GM23338 (cell line): ENCODE results near the gene PKDCC. TPM values are rescaled to one million over a fixed set of nuclear protein-coding genes. Genes with fewer than 3 reads are reported as not detected.

ENCODE experiments used
- ATAC-seq: fragments of 200-7000 bp; cut with Tn5 transposase; 3 replicates; pipeline ENCODE4 v1.9.1; 2020
- DNase-seq: peaks from one replicate; pipeline ENCODE4 v3.0.0-alpha.2; 2015; ENCODE audit warnings: low spot score
- H2AFZ ChIP-seq: fragments of 200-600 bp; sonication (generic); 2 replicates; pipeline ENCODE4 v1.8.0; 2016; ENCODE audit warnings: antibody characterized with exemption, mild to moderate bottlenecking, moderate library complexity
- H3F3A ChIP-seq: fragments of 200-600 bp; sonication (generic); replicated peaks from 2 replicates; pipeline ENCODE4 v1.8.0; 2017; ENCODE audit warnings: antibody characterized with exemption, mixed run types, low read depth
- H3K27ac ChIP-seq: fragments of 200-600 bp; sonication (generic); 2 replicates; pipeline ENCODE4 v1.6.1; 2016; ENCODE audit warnings: low read depth
- H3K27me3 ChIP-seq: fragments of 200-600 bp; sonication (generic); 2 replicates; pipeline ENCODE4 v1.8.0; 2016; ENCODE audit warnings: mild to moderate bottlenecking, mixed run types, moderate library complexity; ENCODE audit not compliant: insufficient read depth
- H3K36me3 ChIP-seq: fragments of 200-600 bp; sonication (generic); 2 replicates; pipeline ENCODE4 v1.8.0; 2016; ENCODE audit warnings: mild to moderate bottlenecking; ENCODE audit not compliant: insufficient read depth
- H3K4me1 ChIP-seq: fragments of 200-600 bp; sonication (generic); 2 replicates; pipeline ENCODE4 v1.8.0; 2016; ENCODE audit warnings: mild to moderate bottlenecking, moderate library complexity; ENCODE audit not compliant: insufficient read depth
- H3K4me2 ChIP-seq: fragments of 200-600 bp; sonication (generic); 2 replicates; pipeline ENCODE4 v1.7.1; 2017; ENCODE audit warnings: mixed run types
- H3K4me3 ChIP-seq: fragments of 200-600 bp; sonication (generic); 2 replicates; pipeline ENCODE4 v1.6.1; 2016; ENCODE audit warnings: mixed run types
- H3K79me2 ChIP-seq: fragments of 200-600 bp; sonication (generic); replicated peaks from 2 replicates; pipeline ENCODE4 v1.8.0; 2017; ENCODE audit warnings: mild to moderate bottlenecking; ENCODE audit not compliant: insufficient read depth
- H3K9me2 ChIP-seq: fragments of 200-600 bp; sonication (generic); 2 replicates; pipeline ENCODE4 v1.8.0; 2017; ENCODE audit not compliant: insufficient read depth
- H4K20me1 ChIP-seq: fragments of 200-600 bp; sonication (generic); replicated peaks from 2 replicates; pipeline ENCODE4 v1.8.0; 2017; ENCODE audit warnings: mild to moderate bottlenecking; ENCODE audit not compliant: insufficient read depth
- H3K27ac Mint-ChIP-seq: 2 replicates; pipeline ENCODE4 v1.8.0; 2020; ENCODE audit warnings: inconsistent platforms, mild to moderate bottlenecking, moderate library complexity, mixed read lengths
- H3K27me3 Mint-ChIP-seq: 3 replicates; pipeline ENCODE4 v1.8.0; 2022; ENCODE audit warnings: low read depth, mild to moderate bottlenecking, moderate library complexity, mixed read lengths, inconsistent platforms; ENCODE audit not compliant: insufficient read depth, poor library complexity
- H3K36me3 Mint-ChIP-seq: 3 replicates; pipeline ENCODE4 v1.8.0; 2021; ENCODE audit warnings: low read depth, mild to moderate bottlenecking, inconsistent platforms, moderate library complexity, mixed read lengths
- H3K4me1 Mint-ChIP-seq: 3 replicates; pipeline ENCODE4 v1.8.0; 2020; ENCODE audit warnings: mild to moderate bottlenecking, inconsistent platforms, mixed read lengths
- H3K4me3 Mint-ChIP-seq: 3 replicates; pipeline ENCODE4 v1.8.0; 2021; ENCODE audit warnings: moderate library complexity, mild to moderate bottlenecking, inconsistent platforms, mixed read lengths
- H3K9me3 Mint-ChIP-seq: 3 replicates; pipeline ENCODE4 v1.8.0; 2020; ENCODE audit warnings: moderate library complexity, mild to moderate bottlenecking, inconsistent platforms, mixed read lengths
- CREB1 ChIP-seq: fragments of 250-450 bp; sonication (Bioruptor Pico); IDR thresholded peaks from 2 replicates; pipeline ENCODE4 v1.5.0; 2020; ENCODE audit warnings: low read depth, mild to moderate bottlenecking, moderate library complexity
- EZH2 ChIP-seq: fragments of 200-600 bp; sonication (generic); IDR thresholded peaks from one replicate; pipeline ENCODE4 v1.8.0; 2017; ENCODE audit warnings: antibody characterized with exemption, mild to moderate bottlenecking, low read depth; ENCODE audit not compliant: unreplicated experiment
- EZH2phosphoT487 ChIP-seq: fragments of 200-600 bp; sonication (generic); IDR thresholded peaks from one replicate; pipeline ENCODE4 v1.8.1; 2018; ENCODE audit warnings: antibody characterized with exemption; ENCODE audit not compliant: unreplicated experiment
- JUNB ChIP-seq: IDR thresholded peaks from one replicate; pipeline ENCODE4 v1.6.1; 2016; ENCODE audit warnings: antibody characterized with exemption; ENCODE audit not compliant: unreplicated experiment
- NANOG ChIP-seq: IDR thresholded peaks from 2 replicates; pipeline ENCODE4 v1.6.1; 2016; ENCODE audit warnings: antibody characterized with exemption, borderline replicate concordance
- POLR2AphosphoS5 ChIP-seq: IDR thresholded peaks from 2 replicates; pipeline ENCODE4 v1.6.1; 2016; ENCODE audit warnings: antibody characterized with exemption, low read depth
- STAT1 ChIP-seq: IDR thresholded peaks from one replicate; pipeline ENCODE4 v1.6.1; 2016; ENCODE audit warnings: antibody characterized with exemption; ENCODE audit not compliant: unreplicated experiment
- ZNF114 ChIP-seq: fragments of 250-450 bp; sonication (Bioruptor Pico); IDR thresholded peaks from 2 replicates; pipeline ENCODE4 v1.5.0; 2020; ENCODE audit warnings: mild to moderate bottlenecking, moderate library complexity
- ZNF331 ChIP-seq: fragments of 250-450 bp; sonication (Bioruptor Pico); IDR thresholded peaks from 2 replicates; pipeline ENCODE4 v1.5.0; 2020; ENCODE audit warnings: low read depth, mild to moderate bottlenecking, moderate library complexity
- polyA plus RNA-seq: library from polyadenylated mRNA; unstranded; fragments of >200 nt; fragmentation: Nextera tagmentation; extraction: Ambion mirVana; gene quantifications from 2 replicates; pipeline ENCODE4 v1.2.1, GENCODE V29; 2016
- total RNA-seq: library from RNA; depleted of rRNA; stranded (reverse); fragments of >200 nt; shearing (Covaris generic); gene quantifications from 2 replicates; pipeline ENCODE4 v1.2.3, GENCODE V29; 2014
- TF ChIP-seq, protein P1 (sequence below): fragments of 250-450 bp; sonication (Bioruptor Pico); IDR thresholded peaks from 2 replicates; pipeline ENCODE4 v1.5.0; 2020; ENCODE audit warnings: mild to moderate bottlenecking, moderate library complexity
- TF ChIP-seq, protein P2 (sequence below): IDR thresholded peaks from 2 replicates; pipeline ENCODE4 v1.6.1; 2016; ENCODE audit warnings: antibody characterized with exemption
- TF ChIP-seq, protein P3 (sequence below), 2 experiments: fragments of 200-600 bp in 1 of 2; sonication (generic) in 1 of 2; conservative IDR thresholded peaks; 2 replicates each; pipeline versions ENCODE4 v1.5.1 to v1.6.1; 2016 to 2017; ENCODE audit warnings: antibody characterized with exemption in 2 of 2, low read depth in 2 of 2, mild to moderate bottlenecking in 2 of 2, moderate library complexity in 1 of 2
- TF ChIP-seq, protein P4 (sequence below): IDR thresholded peaks from one replicate; pipeline ENCODE4 v1.6.1; 2018; ENCODE audit warnings: antibody characterized with exemption; ENCODE audit not compliant: unreplicated experiment

Gene PKDCC
- total and polyA plus RNA-seq, 2 experiments from 2014 or later: 7.0 to 44.8 TPM

DNA sequence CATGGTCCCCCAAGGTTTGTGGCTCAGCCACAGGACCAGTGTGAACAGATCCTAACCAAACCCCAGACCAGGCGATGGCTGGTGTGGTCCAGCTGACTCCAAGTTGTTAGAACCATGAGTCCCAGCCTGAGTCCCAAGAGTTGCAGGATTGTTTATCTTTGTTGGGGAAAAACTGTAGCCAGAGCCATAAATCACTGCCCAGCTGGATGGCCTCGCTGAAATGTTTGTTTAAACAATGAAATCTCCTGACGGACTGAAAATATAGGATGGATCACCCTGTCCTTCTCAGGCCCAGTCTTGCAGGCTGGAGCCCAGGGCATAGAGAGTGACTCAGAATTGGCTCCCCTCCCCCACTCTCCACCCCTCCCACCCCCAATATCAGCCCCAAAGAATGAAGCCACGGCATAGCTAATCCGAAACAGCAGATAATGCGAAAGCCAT, 36.4 kb downstream of the PKDCC start:
- Histone ChIP-seq H3K4me3 (no peak overlapping the region), H3K9me2 (no peaks in the 10 kb centered on the region; the same call in 1 of the 2 replicates), H3K79me2 (no peaks in the 10 kb centered on the region), H3K4me2 (no peak overlapping the region), H2AFZ (no peak overlapping the region), H3K27ac (no peak overlapping the region), H3K27me3 (no peaks in the 10 kb centered on the region), H3K36me3 (no peaks in the 10 kb centered on the region), H4K20me1 (no peaks in the 10 kb centered on the region), H3F3A (no peaks in the 10 kb centered on the region), H3K4me1 (peaks cover 11% of the 10 kb centered on the region)
- ATAC-seq (no peak), DNase-seq (no peak)
- Mint-ChIP-seq H3K4me3 (no peak overlapping the region), H3K36me3 (no peaks in the 10 kb centered on the region), H3K9me3 (no peaks in the 10 kb centered on the region), H3K27me3 (peaks cover under 1% of the 10 kb centered on the region), H3K27ac (no peak overlapping the region), H3K4me1 (peaks cover 7% of the 10 kb centered on the region; the same call in 2 of the 3 replicates)
- no peak for TF ChIP-seq STAT1
- TF ChIP-seq, protein P1, sequence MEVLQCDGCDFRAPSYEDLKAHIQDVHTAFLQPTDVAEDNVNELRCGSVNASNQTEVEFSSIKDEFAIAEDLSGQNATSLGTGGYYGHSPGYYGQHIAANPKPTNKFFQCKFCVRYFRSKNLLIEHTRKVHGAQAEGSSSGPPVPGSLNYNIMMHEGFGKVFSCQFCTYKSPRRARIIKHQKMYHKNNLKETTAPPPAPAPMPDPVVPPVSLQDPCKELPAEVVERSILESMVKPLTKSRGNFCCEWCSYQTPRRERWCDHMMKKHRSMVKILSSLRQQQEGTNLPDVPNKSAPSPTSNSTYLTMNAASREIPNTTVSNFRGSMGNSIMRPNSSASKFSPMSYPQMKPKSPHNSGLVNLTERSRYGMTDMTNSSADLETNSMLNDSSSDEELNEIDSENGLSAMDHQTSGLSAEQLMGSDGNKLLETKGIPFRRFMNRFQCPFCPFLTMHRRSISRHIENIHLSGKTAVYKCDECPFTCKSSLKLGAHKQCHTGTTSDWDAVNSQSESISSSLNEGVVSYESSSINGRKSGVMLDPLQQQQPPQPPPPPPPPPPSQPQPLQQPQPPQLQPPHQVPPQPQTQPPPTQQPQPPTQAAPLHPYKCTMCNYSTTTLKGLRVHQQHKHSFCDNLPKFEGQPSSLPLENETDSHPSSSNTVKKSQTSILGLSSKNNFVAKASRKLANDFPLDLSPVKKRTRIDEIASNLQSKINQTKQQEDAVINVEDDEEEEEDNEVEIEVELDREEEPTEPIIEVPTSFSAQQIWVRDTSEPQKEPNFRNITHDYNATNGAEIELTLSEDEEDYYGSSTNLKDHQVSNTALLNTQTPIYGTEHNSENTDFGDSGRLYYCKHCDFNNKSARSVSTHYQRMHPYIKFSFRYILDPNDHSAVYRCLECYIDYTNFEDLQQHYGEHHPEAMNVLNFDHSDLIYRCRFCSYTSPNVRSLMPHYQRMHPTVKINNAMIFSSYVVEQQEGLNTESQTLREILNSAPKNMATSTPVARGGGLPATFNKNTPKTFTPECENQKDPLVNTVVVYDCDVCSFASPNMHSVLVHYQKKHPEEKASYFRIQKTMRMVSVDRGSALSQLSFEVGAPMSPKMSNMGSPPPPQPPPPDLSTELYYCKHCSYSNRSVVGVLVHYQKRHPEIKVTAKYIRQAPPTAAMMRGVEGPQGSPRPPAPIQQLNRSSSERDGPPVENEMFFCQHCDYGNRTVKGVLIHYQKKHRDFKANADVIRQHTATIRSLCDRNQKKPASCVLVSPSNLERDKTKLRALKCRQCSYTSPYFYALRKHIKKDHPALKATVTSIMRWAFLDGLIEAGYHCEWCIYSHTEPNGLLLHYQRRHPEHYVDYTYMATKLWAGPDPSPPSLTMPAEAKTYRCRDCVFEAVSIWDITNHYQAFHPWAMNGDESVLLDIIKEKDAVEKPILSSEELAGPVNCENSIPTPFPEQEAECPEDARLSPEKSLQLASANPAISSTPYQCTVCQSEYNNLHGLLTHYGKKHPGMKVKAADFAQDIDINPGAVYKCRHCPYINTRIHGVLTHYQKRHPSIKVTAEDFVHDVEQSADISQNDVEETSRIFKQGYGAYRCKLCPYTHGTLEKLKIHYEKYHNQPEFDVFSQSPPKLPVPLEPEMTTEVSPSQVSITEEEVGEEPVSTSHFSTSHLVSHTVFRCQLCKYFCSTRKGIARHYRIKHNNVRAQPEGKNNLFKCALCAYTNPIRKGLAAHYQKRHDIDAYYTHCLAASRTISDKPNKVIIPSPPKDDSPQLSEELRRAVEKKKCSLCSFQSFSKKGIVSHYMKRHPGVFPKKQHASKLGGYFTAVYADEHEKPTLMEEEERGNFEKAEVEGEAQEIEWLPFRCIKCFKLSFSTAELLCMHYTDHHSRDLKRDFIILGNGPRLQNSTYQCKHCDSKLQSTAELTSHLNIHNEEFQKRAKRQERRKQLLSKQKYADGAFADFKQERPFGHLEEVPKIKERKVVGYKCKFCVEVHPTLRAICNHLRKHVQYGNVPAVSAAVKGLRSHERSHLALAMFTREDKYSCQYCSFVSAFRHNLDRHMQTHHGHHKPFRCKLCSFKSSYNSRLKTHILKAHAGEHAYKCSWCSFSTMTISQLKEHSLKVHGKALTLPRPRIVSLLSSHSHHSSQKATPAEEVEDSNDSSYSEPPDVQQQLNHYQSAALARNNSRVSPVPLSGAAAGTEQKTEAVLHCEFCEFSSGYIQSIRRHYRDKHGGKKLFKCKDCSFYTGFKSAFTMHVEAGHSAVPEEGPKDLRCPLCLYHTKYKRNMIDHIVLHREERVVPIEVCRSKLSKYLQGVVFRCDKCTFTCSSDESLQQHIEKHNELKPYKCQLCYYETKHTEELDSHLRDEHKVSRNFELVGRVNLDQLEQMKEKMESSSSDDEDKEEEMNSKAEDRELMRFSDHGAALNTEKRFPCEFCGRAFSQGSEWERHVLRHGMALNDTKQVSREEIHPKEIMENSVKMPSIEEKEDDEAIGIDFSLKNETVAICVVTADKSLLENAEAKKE (CRISPR knock-in tag): no peak
- no peak for TF ChIP-seq EZH2phosphoT487
- TF ChIP-seq ZNF114 (CRISPR knock-in tag): no peak
- no peak for TF ChIP-seq NANOG
- TF ChIP-seq ZNF331: no peak
- TF ChIP-seq, protein P2, sequence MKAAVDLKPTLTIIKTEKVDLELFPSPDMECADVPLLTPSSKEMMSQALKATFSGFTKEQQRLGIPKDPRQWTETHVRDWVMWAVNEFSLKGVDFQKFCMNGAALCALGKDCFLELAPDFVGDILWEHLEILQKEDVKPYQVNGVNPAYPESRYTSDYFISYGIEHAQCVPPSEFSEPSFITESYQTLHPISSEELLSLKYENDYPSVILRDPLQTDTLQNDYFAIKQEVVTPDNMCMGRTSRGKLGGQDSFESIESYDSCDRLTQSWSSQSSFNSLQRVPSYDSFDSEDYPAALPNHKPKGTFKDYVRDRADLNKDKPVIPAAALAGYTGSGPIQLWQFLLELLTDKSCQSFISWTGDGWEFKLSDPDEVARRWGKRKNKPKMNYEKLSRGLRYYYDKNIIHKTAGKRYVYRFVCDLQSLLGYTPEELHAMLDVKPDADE: no peak
- TF ChIP-seq, protein P3, sequence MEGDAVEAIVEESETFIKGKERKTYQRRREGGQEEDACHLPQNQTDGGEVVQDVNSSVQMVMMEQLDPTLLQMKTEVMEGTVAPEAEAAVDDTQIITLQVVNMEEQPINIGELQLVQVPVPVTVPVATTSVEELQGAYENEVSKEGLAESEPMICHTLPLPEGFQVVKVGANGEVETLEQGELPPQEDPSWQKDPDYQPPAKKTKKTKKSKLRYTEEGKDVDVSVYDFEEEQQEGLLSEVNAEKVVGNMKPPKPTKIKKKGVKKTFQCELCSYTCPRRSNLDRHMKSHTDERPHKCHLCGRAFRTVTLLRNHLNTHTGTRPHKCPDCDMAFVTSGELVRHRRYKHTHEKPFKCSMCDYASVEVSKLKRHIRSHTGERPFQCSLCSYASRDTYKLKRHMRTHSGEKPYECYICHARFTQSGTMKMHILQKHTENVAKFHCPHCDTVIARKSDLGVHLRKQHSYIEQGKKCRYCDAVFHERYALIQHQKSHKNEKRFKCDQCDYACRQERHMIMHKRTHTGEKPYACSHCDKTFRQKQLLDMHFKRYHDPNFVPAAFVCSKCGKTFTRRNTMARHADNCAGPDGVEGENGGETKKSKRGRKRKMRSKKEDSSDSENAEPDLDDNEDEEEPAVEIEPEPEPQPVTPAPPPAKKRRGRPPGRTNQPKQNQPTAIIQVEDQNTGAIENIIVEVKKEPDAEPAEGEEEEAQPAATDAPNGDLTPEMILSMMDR (conservative IDR thresholded peaks at IDR 0.05; ENCODE audit: low read depth in 2 of 2): no peak
- TF ChIP-seq EZH2: no peak
- no peak for TF ChIP-seq POLR2AphosphoS5
- TF ChIP-seq JUNB: no peak
- TF ChIP-seq CREB1 (CRISPR knock-in tag): no peak
- TF ChIP-seq, protein P4, sequence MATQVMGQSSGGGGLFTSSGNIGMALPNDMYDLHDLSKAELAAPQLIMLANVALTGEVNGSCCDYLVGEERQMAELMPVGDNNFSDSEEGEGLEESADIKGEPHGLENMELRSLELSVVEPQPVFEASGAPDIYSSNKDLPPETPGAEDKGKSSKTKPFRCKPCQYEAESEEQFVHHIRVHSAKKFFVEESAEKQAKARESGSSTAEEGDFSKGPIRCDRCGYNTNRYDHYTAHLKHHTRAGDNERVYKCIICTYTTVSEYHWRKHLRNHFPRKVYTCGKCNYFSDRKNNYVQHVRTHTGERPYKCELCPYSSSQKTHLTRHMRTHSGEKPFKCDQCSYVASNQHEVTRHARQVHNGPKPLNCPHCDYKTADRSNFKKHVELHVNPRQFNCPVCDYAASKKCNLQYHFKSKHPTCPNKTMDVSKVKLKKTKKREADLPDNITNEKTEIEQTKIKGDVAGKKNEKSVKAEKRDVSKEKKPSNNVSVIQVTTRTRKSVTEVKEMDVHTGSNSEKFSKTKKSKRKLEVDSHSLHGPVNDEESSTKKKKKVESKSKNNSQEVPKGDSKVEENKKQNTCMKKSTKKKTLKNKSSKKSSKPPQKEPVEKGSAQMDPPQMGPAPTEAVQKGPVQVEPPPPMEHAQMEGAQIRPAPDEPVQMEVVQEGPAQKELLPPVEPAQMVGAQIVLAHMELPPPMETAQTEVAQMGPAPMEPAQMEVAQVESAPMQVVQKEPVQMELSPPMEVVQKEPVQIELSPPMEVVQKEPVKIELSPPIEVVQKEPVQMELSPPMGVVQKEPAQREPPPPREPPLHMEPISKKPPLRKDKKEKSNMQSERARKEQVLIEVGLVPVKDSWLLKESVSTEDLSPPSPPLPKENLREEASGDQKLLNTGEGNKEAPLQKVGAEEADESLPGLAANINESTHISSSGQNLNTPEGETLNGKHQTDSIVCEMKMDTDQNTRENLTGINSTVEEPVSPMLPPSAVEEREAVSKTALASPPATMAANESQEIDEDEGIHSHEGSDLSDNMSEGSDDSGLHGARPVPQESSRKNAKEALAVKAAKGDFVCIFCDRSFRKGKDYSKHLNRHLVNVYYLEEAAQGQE: no peak
